ENCODE data around the gene MEF2C. TPM values are rescaled to one million over a fixed set of nuclear protein-coding genes. Genes with fewer than 3 reads are reported as not detected.

The MEF2C gene
- total RNA-seq, 4 donors from 2014 or later = 51.0 to 78.6 (median 65.7) TPM

DNA sequence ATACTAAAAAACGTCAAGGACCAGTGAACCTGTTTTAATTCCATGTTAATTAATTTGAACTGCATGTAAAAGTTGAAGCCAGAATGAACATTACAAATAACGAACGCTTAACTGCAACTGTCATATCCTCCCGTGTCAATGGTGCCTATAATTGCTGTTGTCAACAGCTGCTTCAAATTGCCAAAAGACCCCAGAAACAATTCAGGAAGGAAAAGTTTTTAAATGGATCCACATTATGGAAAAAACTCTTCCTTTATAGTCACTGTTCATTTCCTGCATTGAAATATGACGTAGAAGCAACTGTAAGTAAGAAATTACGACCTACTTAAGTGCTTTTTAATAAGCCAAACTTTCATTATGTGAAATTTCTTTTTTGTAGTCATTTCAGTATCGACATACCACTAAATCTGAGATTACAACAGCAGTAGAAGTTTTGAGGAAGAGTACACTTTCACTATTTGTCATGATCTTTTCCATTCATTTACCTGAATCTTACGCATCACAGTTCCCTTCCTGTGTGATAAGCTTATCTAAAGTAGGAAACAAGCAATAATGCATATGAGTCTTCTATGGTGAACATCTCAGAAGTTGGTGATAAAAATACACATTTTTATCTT lies 37.8 kb downstream of the MEF2C start:
- Histone ChIP-seq H3K36me3 (no peaks in the 10 kb centered on the region), H3K27ac (no peak overlapping the region), H3K27me3 (no peaks in the 10 kb centered on the region), H3K4me3 (replicated peaks in 1 of 3) (no peak overlapping the region), H3K9me3 (no peaks in the 10 kb centered on the region), H3K4me1 (peaks cover 7 to 13% of the 10 kb centered on the region in 2 donors)
- WGBS, 2 donors = 73 to 77% methylated on average over 8 of the region's 8 CpGs
- intact Hi-C loops (cut with DNase I) = no loop called here
- no peak for TF ChIP-seq POLR2A (IDR thresholded peaks at IDR 0.05)
- DNase-seq = no peak

DNA sequence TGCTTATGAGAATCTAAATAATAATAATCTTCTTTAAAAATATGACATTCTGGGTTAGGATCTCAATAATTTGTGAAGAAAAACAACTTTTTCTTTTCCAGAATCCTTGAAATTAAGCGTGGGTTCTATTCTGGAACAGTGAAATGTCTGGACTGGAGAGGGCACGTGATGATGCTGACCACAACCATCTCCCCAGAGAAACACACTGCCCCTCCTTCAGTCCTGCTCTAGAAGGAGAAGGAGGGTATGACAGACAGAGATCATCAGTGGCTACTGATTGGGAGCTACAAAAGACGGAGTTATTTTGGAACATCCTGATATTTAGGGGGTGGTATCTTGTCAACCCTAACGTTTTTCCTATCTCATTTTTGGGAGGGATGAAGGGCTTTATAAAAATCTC lies 40.2 kb downstream of the MEF2C start:
- intact Hi-C loops (cut with DNase I) = no loop called here

DNA sequence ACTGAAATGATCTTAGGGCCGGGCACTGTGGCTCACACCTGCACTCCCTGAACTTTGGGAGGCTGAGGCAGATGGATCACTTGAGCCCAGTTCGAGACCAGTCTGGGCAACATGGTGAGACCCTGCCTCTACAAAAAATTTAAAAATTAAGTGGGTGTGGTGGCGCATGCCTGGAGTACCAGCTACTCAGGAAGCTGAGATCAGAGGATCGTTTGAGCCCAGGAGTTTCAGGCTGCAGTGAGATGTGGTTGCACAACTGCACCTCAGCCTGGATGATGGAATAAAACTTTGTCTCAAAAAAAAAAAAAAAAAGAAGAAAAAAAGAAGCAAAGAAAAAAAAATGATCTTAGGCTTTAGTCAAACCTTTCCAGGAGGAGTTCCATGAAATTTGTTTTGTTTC lies 41.8 kb downstream of the MEF2C start:
- intact Hi-C loops (cut with DNase I) = no loop called here
- H3K27ac ChIP-seq = peak overlapping the region; percentile 26 to 77 (median 53)
- 64 to 68% methylated on average over 4 of the region's 4 CpGs for WGBS, 2 donors
- no peaks in the 10 kb centered on the region for H3K27me3 ChIP-seq
- peak; percentile 21 to 43 for DNase-seq
- peaks cover 17 to 22% of the 10 kb centered on the region in 2 donors for H3K4me1 ChIP-seq
- H3K36me3 ChIP-seq = no peaks in the 10 kb centered on the region
- TF ChIP-seq, protein P1, sequence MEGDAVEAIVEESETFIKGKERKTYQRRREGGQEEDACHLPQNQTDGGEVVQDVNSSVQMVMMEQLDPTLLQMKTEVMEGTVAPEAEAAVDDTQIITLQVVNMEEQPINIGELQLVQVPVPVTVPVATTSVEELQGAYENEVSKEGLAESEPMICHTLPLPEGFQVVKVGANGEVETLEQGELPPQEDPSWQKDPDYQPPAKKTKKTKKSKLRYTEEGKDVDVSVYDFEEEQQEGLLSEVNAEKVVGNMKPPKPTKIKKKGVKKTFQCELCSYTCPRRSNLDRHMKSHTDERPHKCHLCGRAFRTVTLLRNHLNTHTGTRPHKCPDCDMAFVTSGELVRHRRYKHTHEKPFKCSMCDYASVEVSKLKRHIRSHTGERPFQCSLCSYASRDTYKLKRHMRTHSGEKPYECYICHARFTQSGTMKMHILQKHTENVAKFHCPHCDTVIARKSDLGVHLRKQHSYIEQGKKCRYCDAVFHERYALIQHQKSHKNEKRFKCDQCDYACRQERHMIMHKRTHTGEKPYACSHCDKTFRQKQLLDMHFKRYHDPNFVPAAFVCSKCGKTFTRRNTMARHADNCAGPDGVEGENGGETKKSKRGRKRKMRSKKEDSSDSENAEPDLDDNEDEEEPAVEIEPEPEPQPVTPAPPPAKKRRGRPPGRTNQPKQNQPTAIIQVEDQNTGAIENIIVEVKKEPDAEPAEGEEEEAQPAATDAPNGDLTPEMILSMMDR (IDR thresholded peaks at IDR 0.05) = no peak
- no peak for TF ChIP-seq POLR2A (IDR thresholded peaks at IDR 0.05)
- H3K9me3 ChIP-seq = no peaks in the 10 kb centered on the region
- H3K4me3 ChIP-seq (replicated peaks in 1 of 3) = no peak overlapping the region

More for the DNA sequence above, 40.2 kb downstream of the MEF2C start:
- TF ChIP-seq, protein P1 (IDR thresholded peaks at IDR 0.05) = no peak
- no peak for TF ChIP-seq POLR2A (IDR thresholded peaks at IDR 0.05)
- no peak for DNase-seq
- 76 to 80% methylated on average over 4 of the region's 4 CpGs for WGBS, 2 donors
- no peaks in the 10 kb centered on the region for H3K36me3 ChIP-seq
- no peaks in the 10 kb centered on the region for H3K27me3 ChIP-seq
- H3K9me3 ChIP-seq = no peaks in the 10 kb centered on the region
- H3K27ac ChIP-seq = no peak overlapping the region
- peaks cover 13 to 17% of the 10 kb centered on the region in 2 donors for H3K4me1 ChIP-seq
- H3K4me3 ChIP-seq (replicated peaks in 1 of 3) = no peak overlapping the region

DNA sequence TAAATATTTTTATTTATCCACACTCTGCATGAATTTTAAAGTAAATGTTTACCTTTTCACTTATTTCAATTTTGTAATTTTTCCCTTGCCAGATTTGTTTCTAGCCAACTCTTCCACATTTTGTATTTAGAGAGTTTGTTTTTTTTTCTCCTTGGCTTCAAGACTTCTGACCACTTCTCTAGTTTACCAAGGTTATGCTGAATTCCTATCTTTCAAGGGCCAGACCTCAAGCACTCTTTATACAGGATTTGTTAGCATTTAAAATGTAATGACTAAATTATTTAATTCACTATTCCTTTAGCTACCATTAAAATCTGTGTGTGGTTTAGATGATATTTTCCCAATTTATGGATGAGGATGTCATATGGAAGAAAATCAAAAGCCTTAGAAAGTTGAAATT lies 42.5 kb downstream of the MEF2C start:
- H3K4me1 ChIP-seq = peaks cover 18 to 23% of the 10 kb centered on the region in 2 donors
- H3K27me3 ChIP-seq = no peaks in the 10 kb centered on the region
- intact Hi-C loops (cut with DNase I) = no loop called here
- H3K27ac ChIP-seq = peak overlapping the region; percentile 26 to 77 (median 53)
- TF ChIP-seq POLR2A (IDR thresholded peaks at IDR 0.05) = no peak
- TF ChIP-seq, protein P1 (IDR thresholded peaks at IDR 0.05) = no peak
- no peaks in the 10 kb centered on the region for H3K36me3 ChIP-seq
- no peak for DNase-seq
- no peak overlapping the region for H3K4me3 ChIP-seq (replicated peaks in 1 of 3)
- no peaks in the 10 kb centered on the region for H3K9me3 ChIP-seq

DNA sequence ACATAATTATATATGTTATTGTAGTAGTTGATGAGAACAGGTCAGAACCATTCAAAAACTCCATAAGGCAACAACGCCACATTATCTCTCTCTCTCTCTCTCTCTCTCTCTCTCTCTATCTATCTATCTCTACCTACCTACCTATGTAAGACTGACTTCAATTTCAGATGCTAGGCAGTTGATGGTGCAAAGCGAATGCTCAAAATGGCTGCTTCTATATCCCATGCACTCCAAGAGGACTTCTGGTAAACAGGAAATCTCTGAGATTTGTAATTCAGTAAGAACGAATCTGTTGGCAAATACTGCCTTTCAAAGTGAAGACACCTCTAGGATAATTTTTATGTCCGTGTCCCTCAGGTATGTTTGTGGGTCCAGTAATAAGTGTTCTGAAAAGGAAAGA lies 43.7 kb downstream of the MEF2C start:
- no peak overlapping the region for H3K27ac ChIP-seq
- H3K36me3 ChIP-seq = no peaks in the 10 kb centered on the region
- WGBS, 2 donors = 92 to 93% methylated on average over 4 of the region's 4 CpGs
- peaks cover 18 to 23% of the 10 kb centered on the region in 2 donors for H3K4me1 ChIP-seq
- no peaks in the 10 kb centered on the region for H3K9me3 ChIP-seq
- intact Hi-C loops (cut with DNase I) = loop anchor here (10.0 kb wide), 1 partner anchor 46 kb away; the partner anchor contains the start of gene MEF2C
- no peak for TF ChIP-seq POLR2A (IDR thresholded peaks at IDR 0.05)
- TF ChIP-seq, protein P1 (IDR thresholded peaks at IDR 0.05) = no peak
- H3K4me3 ChIP-seq (replicated peaks in 1 of 3) = no peak overlapping the region
- DNase-seq = no peak
- H3K27me3 ChIP-seq = no peaks in the 10 kb centered on the region
